ENCODE data around the gene ANKLE2. TPM values are rescaled to one million over a fixed set of nuclear protein-coding genes. Genes with fewer than 3 reads are reported as not detected.

Gene ANKLE2
- total RNA-seq, 1 experiment from 2014 or later = 80.3 TPM

- Mint-ChIP-seq H3K4me1 (no peaks in the 10 kb centered on the region), H3K36me3 (ENCODE audit: insufficient read depth in 1 of 3, low read depth in 3 of 3) (peaks cover 67 to 96% (median 93%) of the 10 kb centered on the region in 3 experiments), H3K27me3 (ENCODE audit: low read depth) (no peaks in the 10 kb centered on the region), H3K27ac (peak overlapping the region in 1 of 3 experiments; percentile 73; a peak in 1 of 7 replicates), H3K9me3 (no peaks in the 10 kb centered on the region), H3K4me3 (no peak overlapping the region)
- Histone ChIP-seq H4K8ac (replicated peaks; ENCODE audit: insufficient read length, low read depth, low read length) (no peak overlapping the region), H3K23me2 (ENCODE audit: insufficient read length, low read depth, low read length, poor library complexity, severe bottlenecking) (no peaks in the 10 kb centered on the region), H3K9ac (ENCODE audit: extremely low read depth, insufficient read length, low read length) (no peak overlapping the region), H4K20me1 (ENCODE audit: control insufficient read depth, insufficient read depth, insufficient read length) (no peaks in the 10 kb centered on the region), H3K23ac (ENCODE audit: insufficient read length, low read depth, low read length) (no peak overlapping the region), H3K4me1 (ENCODE audit: insufficient read depth, low read length) (no peaks in the 10 kb centered on the region), H3K9me3 (ENCODE audit: control insufficient read depth, low read depth, low read length) (no peaks in the 10 kb centered on the region), H4K5ac (ENCODE audit: insufficient read length, low read depth, low read length) (no peak overlapping the region), H2BK5ac (ENCODE audit: insufficient read length, low read length) (no peak overlapping the region), H3K27me3 (ENCODE audit: insufficient read depth, low read length) (no peaks in the 10 kb centered on the region), H3K79me1 (ENCODE audit: insufficient read depth, low read depth, low read length, poor library complexity, severe bottlenecking) (no peaks in the 10 kb centered on the region), H2BK120ac (ENCODE audit: low read depth, low read length, poor library complexity, severe bottlenecking) (no peak overlapping the region), H3K4ac (ENCODE audit: low read depth, low read length) (no peak overlapping the region), H4K91ac (ENCODE audit: insufficient read length, low read depth, low read length) (no peak overlapping the region), H3K4me2 (ENCODE audit: insufficient read depth, insufficient read length, low read length) (no peak overlapping the region), H2BK15ac (ENCODE audit: low read depth, low read length) (no peak overlapping the region), H2AK5ac (ENCODE audit: insufficient read length, low read length) (no peak overlapping the region), H3K79me2 (ENCODE audit: insufficient read depth, low read length) (no peaks in the 10 kb centered on the region), H2BK12ac (ENCODE audit: insufficient read length, low read depth, low read length) (no peak overlapping the region), H3K27ac (ENCODE audit: insufficient read length, low read depth, low read length) (no peak overlapping the region), H2BK20ac (ENCODE audit: low read depth, low read length, poor library complexity, severe bottlenecking) (no peak overlapping the region), H3K56ac (ENCODE audit: insufficient read length, low read depth, low read length) (no peak overlapping the region), H3K18ac (ENCODE audit: insufficient read length, low read depth, low read length) (no peak overlapping the region), H2AFZ (ENCODE audit: low read length) (no peak overlapping the region), H3K14ac (ENCODE audit: insufficient read depth, low read length) (no peak overlapping the region), H3T11ph (ENCODE audit: low read length) (no peak overlapping the region)
- DNase-seq = no peak
- no peak for TF ChIP-seq CTCF (conservative IDR thresholded peaks at IDR 0.05)
- no CpG with 5 or more reads among the region's 15 CpGs for WGBS (ENCODE audit: extremely low coverage, insufficient read length, low lambda C conversion rate)
Observed at GRCh38 chr12:132736913-132737312, 24.7 kb downstream of the ANKLE2 start.
